COLO829 (cell line): ENCODE measurements around the gene TPCN2.

Source experiments
- DNase-seq: peaks from one replicate; pipeline ENCODE4 v3.0.0; 2012; ENCODE audit warnings: low spot score

TPCN2 gene

DNA sequence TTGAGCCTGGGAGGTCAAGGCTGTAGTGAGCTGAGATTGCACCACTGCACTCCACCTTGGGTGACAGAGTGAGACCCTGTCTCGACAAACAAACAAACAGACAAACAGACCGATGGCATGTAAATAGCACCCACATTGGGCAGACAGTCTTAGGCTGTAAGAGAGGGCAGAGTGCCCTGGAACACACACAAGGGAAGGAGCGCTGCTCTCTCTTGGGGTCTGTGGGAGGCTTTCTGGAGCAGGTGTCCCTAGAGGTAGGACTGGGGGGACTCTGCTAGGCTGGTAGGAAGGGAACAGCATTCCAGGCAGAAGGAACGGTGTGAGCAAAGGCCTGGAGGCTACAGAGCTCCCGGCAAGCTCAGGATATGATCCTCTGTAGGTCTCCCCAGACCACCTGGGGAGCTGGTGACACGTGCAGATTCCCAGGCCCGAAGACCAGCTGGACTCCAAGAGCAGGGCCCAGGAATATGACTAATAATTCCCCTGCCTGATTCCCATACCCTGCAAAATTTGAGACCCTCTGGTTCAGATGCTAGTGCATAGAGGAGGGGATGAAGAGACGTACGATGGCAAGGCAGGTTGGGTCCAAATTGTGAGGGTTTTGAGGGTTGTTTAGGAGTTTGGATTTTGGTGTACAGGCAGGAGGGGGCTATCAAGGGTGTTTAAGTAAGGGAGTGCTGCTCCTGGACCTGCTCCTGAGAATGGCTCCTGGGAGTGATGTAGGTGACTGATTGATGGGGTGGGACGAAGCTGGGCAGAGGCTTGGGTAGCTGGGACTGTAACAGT lies 118.6 kb downstream of the TPCN2 start:
- no peak for DNase-seq

DNA sequence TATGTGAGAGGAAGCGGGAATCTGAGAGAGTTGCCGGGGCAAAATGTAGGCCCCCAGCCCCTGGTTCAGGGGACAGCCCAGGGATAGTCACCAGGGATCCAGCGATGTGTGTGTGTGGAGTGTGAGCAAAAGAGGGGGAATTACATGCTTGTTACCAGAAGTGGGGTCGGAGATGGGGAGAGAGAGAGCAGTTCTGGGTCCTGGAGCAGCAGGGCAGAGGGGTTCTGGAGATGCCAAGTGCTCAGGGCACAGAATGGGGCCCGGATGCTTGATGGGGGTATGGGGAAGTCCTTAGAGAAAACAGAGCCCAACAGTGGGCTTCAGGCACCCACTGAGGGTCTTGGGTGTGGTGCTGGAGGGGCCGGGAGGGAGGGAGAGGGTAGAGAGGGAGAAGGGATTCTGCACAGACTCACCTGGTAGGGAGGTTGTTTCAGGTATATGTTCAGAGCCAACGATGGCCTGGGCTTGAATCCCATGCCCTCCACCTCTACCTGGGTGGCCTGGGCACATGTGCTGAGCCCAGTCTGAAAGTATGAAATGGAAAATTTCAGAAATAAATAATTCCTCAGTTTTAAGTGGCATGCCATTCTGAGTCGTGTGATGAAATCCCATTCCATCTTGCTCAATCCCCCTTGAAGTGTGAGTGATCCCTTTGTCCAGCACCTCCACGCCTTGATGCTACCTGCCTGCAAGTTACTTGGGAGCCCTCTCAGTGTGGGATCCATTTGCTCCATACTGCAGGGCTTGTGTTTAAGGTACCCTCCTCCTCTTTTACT lies 119.4 kb downstream of the TPCN2 start:
- DNase-seq = no peak

DNA sequence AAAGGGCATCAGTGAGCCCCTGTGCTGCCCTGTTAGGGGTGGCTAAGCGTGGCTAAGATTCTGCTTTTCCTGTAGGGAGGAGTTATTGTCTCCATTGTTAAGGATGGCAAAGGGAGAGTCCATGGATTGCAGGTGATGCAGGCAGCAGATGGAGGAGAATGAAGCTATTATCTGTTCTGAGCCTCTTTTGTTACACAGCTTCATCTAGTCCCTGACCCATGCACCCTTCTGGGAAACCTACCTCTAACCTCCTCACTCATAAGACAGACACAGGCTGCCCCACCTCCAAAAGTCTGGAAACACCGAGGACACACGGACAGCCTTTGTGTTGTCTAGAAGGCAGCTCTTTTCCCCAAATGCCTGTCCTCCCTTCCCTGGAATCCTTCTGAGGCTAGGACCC lies 120.7 kb downstream of the TPCN2 start:
- DNase-seq = no peak

DNA sequence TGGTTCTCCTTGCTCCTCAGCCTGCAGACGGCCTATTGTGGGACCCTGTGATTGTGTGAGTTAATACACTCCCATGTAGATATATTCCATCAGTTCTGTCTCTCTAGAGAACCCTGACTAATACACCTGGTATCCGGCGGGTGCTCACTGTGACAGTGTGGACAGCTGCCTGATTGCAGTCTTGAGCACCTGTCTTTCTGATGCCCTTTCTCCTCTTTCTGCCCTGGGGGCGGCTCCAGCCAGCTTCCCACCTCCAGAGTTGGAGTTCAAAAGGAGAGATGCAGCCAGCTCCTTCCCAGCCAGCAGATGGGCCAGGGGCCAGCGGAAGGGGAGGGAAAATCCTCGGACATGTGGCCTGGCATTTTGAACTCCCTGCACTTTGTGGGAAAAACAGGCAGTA lies 122.0 kb downstream of the TPCN2 start:
- DNase-seq = no peak

DNA sequence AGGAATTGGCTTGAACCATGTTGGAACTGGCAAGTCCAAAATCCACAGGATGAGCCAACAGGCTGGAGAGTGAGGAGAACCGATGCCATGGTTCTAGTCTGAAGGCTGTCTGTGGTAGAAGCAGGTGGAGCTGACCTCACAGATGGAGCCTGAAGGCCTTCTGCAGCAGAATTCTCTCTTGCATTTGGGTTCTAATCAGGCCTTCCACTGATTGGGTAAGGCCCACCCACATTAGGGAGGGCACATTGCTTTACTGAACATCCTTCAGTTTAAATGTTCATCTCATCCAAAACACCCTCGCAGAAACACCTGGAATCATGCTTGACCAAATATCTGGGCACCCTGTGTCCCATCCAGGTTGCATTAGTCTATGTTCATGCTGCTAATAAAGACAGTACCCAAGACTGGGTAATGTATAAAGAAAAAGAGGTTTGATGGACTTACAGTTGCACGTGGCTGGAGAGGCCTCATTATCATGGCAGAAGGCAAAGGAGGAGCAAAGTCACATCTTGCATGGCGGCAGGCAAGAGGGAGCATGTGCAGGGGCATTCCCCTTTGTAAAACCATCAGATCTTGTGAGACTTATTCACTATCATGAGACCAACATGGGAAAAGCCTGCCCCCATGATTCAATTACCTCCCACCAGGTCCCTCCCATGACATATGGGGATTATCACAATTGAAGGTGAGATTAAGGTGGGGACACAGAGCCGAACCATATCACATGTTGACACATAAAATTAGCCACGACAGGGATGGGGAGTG lies 122.9 kb downstream of the TPCN2 start:
- DNase-seq = no peak

DNA sequence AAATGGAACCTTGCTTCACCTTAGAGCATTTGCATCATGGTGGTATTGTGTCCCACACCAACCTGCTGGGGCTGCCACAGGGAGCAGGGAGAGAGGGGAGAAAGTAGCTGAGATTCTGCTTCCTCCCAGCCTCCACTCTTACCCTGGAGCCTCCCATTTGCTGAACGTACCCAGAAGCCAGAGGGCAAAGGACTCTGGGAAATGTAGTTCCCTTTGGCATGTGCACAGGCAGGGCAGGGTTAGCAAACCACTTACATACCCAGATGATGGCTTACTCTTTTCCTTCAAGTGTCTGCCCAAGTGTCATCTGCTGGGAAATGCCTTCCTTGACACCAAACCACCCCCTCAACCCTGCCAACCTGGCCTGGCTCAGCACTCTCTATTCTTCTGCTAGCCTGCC lies 123.9 kb downstream of the TPCN2 start:
- DNase-seq = no peak

DNA sequence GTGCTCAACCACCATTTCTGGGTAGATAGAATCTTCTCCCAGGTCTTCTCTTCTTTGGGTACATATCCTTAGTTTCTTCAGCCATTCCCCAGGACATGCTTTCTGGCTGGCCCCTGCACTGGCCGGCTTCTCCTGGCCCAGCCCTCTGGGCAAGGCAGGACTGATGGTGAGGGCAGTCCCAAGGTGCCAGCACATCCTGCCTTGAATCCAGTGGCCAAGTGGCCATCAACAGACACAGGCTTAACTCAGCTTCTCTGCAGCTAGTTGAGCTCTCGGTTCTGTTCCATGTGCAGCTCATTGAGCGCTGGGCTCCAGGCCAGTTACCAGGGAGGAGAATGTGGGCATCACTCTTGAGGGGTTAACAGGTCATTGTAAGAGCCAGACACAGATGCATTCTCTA lies 124.6 kb downstream of the TPCN2 start:
- no peak for DNase-seq

DNA sequence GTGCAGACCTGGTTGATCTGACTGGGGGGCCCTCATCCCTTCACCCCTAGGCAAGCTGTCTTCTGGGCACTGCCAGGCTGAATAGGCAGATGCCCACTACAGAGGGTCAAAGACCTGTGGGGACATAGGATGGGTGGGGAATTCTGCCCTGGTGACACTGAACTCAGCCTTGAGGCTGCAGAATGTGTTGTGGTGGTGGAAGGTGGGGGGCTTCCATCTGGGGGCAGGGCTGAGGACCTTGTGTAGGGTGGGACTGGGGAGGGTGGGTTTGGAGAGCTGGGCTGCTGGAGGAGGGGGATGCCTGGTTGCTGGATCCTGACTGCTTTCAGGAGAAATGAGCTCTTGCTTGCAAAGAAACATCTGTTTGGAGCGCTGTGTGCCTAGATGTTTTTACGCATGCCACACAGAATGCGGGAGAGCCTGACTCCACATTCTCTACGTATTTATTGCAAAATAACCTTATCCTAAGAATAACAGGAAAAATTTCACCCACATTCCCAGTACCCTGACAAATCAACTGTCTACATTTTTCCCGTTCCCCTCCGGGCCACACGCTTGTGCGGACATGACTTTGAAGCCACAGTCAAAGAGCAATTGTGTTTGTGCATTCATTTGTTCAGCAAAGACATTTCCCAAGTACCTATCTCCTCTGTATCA lies 125.3 kb downstream of the TPCN2 start:
- no peak for DNase-seq

DNA sequence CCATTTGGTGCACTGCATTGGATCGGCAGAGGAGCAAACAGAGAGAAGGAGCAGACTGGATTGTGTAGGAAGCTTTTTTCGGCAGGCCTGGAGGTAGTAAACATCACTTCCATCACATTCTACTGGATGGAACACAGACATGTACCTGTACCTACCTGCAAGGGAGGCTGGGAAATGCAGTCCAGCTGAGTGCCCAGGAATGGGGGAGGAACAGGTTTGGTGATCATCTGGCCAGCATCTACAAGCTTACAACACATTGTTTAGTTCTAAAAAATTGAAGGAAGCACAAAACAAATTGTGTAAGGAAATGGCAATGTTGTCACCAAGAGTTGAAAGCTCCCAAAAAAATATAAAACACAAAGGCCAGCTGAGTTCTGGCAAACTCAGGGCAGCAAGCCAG lies 126.1 kb downstream of the TPCN2 start:
- no peak for DNase-seq

DNA sequence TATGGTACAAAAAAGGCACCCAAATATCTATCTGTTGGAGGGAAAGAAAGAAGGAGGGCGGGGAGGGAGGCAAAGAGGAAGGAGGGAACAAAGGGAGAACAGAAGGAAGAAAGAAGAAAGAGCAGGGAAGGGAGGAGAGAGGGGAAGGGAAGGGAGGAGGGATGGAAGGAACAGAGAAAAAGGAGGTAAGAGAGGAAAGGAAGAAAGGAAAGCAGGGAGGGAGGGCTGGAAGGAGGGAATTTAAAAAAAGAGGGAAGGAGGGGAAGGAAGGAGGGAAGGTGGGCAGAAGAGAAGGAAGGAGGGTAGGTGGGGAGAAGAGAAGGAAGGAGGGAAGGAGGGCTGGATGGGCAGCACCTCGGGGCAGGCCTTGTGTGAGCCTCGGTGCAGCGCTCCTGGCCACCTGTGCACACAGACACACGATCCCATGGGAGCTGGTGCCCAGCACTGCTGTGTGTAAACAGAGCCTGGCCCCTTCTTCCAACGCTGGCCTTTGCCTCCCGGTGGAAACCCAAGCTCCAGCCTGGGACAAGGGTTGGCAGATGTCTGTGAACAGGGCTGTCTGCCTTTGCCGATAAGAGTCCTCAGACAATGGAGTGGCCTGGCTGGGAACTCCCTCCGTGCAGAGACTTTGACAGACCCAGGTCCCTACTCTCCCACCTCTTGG lies 130.2 kb downstream of the TPCN2 start:
- no peak for DNase-seq

DNA sequence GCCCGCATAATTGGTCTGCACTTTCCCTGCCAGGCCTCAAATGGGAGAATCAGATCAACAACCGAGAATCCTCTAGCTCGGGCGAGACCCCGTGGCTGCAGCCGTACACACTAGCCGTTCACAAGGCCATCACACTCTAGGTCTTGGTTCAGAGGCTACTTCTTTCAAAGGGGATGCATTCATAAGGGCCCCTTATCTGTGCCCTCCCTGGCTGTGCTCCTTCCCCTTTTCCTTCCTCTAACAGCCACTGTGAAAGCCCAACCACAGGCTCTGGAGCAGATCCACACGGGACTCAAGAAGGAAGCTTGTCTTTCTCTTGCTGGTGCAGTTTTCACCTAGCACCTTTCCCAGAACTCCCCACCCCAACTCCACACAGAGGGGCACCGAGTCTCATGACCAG lies 131.5 kb downstream of the TPCN2 start:
- DNase-seq = no peak

DNA sequence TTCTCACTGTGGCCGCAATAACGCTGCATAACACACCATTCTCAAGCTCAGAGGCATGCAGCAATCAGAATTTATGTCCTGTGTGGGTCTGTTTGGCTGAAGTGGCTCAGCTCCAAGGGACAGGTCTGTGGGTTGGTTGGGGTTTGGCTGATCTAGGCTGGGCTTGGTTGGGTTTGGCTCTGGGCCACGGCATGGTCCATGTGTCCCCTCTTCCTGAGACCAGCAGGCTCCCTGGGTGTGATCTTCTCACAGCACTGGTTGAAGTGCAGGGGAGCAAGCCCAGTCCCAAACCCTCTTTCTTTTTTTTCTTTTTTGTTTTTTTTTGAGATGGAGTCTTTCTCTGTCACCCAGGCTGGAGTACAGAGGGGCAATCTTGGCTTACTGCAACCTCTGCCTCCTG lies 132.0 kb downstream of the TPCN2 start:
- no peak for DNase-seq

DNA sequence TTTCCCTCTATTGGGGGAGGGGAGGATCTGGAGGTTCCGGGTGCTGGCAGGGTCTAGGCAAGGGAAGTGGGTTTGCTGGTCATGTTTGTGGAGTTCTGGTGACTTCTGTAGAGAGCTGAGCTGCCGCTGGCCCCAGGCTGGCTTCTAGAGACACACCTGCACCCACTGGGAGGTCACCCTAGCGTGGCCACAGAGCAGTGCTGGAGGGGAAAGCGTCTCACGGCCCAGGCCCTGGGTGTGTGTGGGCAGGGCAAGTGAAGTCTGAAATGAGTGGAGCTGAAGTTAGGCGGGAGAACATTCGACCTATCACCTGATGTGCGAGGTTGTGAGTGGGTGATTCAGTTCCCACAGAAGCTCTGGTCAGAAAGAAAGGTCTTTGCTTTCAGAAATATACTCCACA lies 134.9 kb downstream of the TPCN2 start:
- DNase-seq = no peak
